ENCODE measurements around the gene TUG1.

DNA sequence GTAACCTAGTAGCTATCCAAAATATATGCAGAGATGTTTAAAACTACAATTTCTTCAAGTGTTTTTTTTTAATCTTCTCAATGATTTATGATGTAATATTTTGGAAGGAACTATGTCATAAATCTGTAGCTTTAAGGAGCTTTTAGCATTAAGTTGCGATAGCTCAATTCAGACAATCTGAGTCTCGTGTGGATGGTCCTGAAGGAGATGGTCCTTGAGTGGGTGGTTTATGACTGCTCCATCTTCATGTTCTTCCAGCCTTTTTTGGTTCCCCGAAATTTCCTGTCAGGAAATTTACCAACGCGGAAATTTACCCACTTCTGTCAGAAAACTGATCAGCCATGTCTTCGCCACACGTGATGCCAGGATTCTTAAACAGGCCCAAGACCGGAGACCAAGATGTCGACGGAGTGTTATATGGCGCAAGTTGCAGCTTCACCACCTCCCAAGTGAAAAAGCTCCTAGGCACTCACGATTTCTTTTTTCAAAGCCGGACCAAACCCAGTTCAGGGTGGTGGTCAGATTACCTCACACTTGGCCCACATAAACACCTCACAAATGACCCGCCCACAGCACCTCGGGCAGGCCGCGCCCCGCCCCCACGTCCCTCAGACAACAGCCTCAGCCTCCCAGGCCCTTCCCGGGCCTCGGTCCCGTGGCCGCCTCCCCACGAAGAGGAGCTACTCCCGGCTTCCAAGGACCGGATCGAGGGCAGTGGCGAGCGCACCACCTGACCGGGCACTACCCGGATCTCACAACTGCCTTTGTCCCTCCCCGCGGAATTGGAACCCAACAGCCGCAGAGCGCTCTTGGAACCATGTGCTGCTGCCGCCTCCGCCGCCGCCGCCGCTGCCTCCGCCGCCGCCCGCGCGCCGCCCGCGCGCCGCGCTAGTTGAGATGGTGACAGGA lies 796 bp upstream of the TUG1 start, which contains the start of gene MORC2:
- TF ChIP-seq POLR2AphosphoS5 (IDR thresholded peaks at IDR 0.05; ENCODE audit: borderline replicate concordance, low read depth, low read length) (no peak), EZH2 (IDR thresholded peaks at IDR 0.05) (no peak)

Measured in SK-N-MC (cell line).